Jurkat, Clone E6-1 (cell line): ENCODE measurements around the gene POLRMT.
"Not testable (repeated sequence)": the region's sequence is repeated elsewhere in the genome, so short reads cannot be mapped to it uniquely, and the experiment has no call there.

Experiments
- DNase-seq: peaks from one replicate; pipeline ENCODE4 v3.0.0-alpha.2; 2011; ENCODE audit warnings: low read depth, low spot score
- H3K4me3 ChIP-seq: 2 replicates; pipeline ENCODE4 v1.5.1; 2011; ENCODE audit warnings: mild to moderate bottlenecking, low read length, control low read depth, moderate library complexity

POLRMT gene

GRCh38 chr19:585551-586110 is 47.7 kb downstream of the POLRMT start:
- H3K4me3 ChIP-seq: no peak overlapping the region
- DNase-seq: no peak

DNA sequence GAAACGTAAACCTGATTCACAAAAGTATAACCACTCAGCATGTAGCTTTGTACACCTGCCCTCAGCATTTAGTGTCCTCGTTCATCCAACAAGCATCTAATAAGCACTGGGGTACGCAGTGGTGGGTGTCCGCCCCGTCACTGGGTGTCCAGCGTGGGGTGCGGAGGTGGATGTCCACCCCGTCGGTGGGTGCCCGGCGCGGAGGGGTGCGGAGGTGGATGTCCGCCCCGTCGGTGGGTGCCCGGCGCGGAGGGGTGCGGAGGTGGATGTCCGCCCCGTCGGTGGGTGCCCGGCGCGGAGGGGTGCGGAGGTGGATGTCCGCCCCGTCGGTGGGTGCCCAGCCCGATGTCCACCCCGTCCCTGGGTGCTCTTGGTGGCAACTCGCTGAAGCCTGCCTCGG is 48.2 kb downstream of the POLRMT start:
- not testable (repeated sequence) for DNase-seq, H3K4me3 ChIP-seq

DNA sequence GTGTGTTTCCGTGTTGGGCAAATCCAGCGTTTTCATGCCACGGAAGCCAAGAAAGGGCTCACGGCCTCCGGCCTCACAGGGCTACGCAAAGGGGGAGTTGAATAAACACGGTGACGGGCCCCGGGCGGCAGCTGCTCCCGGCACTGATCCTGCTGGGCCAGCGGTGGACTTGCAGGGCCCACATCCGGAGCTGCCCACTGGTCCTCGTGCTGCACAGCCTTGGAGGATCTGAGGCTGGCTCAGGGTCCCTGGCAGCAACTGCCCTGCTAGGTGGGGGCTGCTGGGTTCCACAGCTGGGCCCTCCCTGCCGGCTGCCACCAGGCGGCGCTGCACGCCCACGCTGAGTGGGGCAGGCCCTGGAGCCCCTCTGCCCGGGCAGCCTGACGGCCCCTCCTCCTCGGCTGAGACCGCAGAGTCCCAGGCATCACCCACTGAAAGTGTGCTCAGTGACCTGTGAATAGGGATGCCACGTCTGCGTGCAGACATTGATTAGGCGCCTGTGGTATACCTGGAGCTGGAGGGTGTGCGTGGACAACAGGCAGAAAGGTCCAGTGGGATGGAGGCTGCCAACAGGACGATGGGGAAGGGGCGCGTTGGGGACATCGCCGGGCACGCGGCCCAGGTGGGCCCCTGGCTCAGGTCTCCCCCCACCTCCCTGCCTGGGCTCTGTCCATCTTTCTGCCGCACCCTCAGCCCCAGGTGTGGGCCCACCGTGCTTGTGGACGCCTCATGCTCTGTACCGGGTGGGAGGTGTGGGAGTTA is 48.9 kb downstream of the POLRMT start:
- no peak overlapping the region for H3K4me3 ChIP-seq
- DNase-seq: no peak

- no peak overlapping the region for H3K4me3 ChIP-seq
- DNase-seq: no peak
Observed at GRCh38 chr19:583968-584239, 49.4 kb downstream of the POLRMT start.

- DNase-seq: no peak
- H3K4me3 ChIP-seq: no peak overlapping the region
Observed at GRCh38 chr19:583198-583967, 50.0 kb downstream of the POLRMT start.

DNA sequence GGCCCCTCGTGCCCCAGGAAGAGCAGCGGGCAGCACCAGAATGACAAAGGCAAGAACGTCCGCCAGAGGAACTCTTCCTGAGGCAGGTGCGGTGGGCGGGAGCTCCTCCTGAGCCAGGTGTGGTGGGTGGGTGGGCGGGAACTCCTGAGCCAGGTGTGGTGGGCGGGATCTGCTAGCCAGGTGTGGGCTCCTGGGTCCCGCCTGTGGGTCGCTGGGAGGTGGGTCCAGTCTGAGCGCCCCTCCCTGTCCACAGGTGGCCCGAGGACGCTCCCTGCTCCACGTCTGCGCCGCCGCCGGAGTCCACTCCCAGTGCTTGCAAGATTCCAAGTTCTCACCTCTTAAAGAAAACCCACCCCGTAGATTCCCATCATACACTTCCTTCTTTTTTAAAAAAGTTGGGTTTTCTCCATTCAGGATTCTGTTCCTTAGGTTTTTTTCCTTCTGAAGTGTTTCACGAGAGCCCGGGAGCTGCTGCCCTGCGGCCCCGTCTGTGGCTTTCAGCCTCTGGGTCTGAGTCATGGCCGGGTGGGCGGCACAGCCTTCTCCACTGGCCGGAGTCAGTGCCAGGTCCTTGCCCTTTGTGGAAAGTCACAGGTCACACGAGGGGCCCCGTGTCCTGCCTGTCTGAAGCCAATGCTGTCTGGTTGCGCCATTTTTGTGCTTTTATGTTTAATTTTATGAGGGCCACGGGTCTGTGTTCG is 50.7 kb downstream of the POLRMT start:
- no peak overlapping the region for H3K4me3 ChIP-seq
- no peak for DNase-seq

DNA sequence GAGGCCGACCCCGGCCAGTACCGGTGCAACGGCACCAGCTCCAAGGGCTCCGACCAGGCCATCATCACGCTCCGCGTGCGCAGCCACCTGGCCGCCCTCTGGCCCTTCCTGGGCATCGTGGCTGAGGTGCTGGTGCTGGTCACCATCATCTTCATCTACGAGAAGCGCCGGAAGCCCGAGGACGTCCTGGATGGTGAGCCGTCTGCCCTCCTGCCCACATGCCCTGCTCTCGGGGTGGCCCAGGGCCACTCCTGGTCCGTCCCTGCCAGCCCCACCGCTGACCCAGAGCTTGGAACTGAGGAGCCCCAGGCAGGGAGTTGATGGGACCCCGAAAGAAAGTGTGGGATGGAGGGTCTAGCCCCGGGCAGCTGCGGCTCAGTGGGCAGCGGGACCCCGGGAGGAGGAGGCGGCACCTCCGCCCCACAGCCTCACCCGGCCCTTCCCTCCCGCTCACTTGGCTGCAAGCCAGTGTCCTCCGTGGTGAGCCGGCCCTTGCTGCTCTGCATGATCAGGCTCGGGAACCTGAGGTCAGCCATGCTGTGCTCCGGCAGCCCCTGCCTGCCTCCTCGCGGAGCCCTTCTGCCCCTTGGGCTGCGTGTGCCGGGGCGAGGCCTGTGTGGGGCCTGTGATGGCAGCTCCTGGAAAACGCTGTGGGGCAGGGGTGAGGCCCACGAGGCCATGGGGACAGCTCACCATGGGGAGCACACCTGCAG is 51.8 kb downstream of the POLRMT start:
- no peak overlapping the region for H3K4me3 ChIP-seq
- DNase-seq: no peak

DNA sequence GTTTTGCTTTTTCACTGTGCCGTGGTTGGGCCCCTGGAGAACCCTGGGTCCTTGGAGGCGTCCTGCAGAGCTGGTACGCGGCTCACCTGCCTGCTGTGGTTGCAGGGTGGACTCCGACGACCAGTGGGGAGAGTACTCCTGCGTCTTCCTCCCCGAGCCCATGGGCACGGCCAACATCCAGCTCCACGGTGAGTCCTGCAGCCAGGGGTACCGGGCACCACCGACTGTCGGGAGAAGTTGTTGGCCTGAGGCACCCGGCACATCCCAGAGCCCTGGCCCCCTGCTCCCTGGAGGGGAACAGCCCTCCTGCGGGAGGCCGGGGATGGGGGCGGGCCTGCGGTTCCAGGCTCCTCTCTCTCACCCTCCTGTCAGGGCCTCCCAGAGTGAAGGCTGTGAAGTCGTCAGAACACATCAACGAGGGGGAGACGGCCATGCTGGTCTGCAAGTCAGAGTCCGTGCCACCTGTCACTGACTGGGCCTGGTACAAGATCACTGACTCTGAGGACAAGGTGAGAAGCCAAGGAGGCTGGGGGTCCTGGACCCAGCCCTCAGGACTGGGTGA is 53.0 kb downstream of the POLRMT start:
- no peak overlapping the region for H3K4me3 ChIP-seq
- no peak for DNase-seq

GRCh38 chr19:579842-580155 is 53.5 kb downstream of the POLRMT start:
- no peak for DNase-seq
- H3K4me3 ChIP-seq: no peak overlapping the region

DNA sequence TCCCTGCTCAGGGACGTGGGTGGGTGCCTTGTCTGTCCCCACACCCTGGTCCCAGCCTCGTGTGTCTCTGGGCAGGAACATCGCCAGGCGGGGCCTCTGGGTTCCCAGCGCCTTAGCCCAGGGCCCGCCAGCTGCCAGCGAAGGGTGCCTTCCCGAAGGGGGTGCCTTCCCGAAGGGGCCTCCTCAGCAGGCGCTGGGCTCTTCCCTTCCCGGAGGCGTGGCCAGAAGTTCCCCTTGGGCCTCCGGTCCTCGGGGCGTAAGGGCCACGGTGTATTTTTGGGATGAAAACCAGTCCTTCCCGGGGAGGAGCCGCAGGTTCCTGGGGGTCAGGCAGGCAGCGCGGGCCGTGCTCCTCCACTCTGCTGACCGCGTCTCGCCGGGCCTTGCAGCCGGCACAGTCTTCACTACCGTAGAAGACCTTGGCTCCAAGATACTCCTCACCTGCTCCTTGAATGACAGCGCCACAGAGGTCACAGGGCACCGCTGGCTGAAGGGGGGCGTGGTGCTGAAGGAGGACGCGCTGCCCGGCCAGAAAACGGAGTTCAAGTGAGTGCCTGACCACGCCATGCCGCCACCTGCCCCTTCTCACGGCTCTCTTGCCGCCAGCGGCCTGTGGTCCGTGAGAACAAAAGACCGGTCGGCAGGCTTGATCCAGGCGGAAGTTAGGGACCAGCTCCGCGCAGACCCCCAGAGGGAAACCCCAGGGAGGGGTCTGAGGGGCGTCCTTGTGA is 54.1 kb downstream of the POLRMT start:
- no peak for DNase-seq
- H3K4me3 ChIP-seq: no peak overlapping the region

- no peak for DNase-seq
- H3K4me3 ChIP-seq: no peak overlapping the region
Observed at GRCh38 chr19:577439-578392, 55.6 kb downstream of the POLRMT start.

DNA sequence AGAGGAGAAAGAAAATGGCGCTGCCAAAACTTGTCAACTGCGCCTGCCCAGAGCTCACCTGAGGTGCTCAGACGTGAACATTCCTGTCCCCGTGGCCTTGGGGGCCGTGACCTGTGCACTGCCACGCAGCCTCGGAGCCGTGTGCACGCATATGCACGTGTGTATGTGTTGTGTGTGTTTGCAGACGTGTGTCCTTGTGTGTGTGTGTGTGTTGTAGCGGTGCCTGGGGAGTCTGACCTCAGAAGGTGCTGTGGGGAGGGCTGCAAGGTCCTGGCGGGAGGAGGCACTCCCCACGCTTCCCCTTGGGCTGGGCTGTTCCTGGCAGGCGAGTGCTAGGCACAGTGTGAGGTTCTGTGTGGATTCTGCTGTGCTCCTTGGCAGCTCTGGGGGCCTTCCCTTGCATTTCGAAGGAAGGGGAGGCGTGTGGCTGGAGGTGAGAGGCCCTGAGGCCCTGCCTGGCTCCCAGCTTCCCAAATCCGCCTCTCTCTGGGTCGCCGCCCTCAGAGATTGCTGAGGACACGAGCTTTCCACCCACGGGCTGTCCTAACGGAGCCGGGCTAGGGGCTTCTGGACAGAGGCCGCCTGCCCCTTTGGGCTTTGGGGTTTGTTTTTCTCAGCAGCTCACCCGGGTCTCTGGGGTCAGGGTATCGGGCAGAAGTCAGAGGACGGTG is 56.4 kb downstream of the POLRMT start:
- no peak for DNase-seq
- H3K4me3 ChIP-seq: no peak overlapping the region

- no peak for DNase-seq
- no peak overlapping the region for H3K4me3 ChIP-seq
Observed at GRCh38 chr19:575527-576506, 57.5 kb downstream of the POLRMT start.

GRCh38 chr19:574658-575526 is 58.4 kb downstream of the POLRMT start:
- H3K4me3 ChIP-seq: no peak overlapping the region
- DNase-seq: no peak

- H3K4me3 ChIP-seq: peak overlapping the region; percentile 92
- no peak for DNase-seq
Observed at GRCh38 chr19:573519-573825, 59.9 kb downstream of the POLRMT start.
